Measurements from ENCODE around the gene FRAS1.

DNA sequence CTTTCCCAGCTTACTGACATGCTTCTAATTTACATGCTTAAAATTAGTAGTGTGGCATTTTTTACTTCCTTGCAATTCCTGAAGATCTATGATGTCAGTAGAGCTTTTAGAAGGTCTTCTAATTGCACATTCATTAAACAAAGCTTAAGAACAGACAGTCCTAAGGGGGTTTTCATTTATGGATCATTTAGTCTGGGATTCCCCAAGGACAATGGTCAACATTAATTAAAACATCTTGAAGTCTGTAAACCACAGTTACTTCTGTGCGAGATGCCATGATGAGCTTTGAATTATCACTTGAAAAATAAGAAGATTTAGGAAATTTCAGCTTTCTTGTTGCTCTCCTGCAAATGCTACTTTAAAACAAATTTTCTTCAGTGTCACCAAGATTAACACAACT, 514.7 kb downstream of the FRAS1 start:
- TF ChIP-seq, protein P1, sequence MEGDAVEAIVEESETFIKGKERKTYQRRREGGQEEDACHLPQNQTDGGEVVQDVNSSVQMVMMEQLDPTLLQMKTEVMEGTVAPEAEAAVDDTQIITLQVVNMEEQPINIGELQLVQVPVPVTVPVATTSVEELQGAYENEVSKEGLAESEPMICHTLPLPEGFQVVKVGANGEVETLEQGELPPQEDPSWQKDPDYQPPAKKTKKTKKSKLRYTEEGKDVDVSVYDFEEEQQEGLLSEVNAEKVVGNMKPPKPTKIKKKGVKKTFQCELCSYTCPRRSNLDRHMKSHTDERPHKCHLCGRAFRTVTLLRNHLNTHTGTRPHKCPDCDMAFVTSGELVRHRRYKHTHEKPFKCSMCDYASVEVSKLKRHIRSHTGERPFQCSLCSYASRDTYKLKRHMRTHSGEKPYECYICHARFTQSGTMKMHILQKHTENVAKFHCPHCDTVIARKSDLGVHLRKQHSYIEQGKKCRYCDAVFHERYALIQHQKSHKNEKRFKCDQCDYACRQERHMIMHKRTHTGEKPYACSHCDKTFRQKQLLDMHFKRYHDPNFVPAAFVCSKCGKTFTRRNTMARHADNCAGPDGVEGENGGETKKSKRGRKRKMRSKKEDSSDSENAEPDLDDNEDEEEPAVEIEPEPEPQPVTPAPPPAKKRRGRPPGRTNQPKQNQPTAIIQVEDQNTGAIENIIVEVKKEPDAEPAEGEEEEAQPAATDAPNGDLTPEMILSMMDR (IDR thresholded peaks at IDR 0.05) = no peak
- no peak for TF ChIP-seq POLR2A (IDR thresholded peaks at IDR 0.05)

Measured in right lobe of liver (tissue), 4 donors.